Measurements from ENCODE around the gene P2RX3. TPM values are rescaled to one million over a fixed set of nuclear protein-coding genes. Genes with fewer than 3 reads are reported as not detected.

Gene P2RX3
- total and polyA plus RNA-seq, 2 donors (not counting 1 experiment from before 2014, with no cell fraction given), result not detected

GRCh38 chr11:57318178-57318577, 20.0 kb upstream of the P2RX3 start:
- Histone ChIP-seq H3K9ac (ENCODE audit: insufficient read depth, low read length) (no peak overlapping the region), H3K9me3 (ENCODE audit: control insufficient read depth, insufficient read depth, low read depth, low read length) (no peaks in the 10 kb centered on the region), H3K4me1 (ENCODE audit: control insufficient read depth, extremely low read depth, insufficient read depth, low read length) (peaks cover 43% of the 10 kb centered on the region), H3K36me3 (ENCODE audit: control insufficient read depth, insufficient read depth, low read length) (peaks cover 21% of the 10 kb centered on the region), H3K27me3 (ENCODE audit: control insufficient read depth, insufficient read depth, low read length) (no peaks in the 10 kb centered on the region), H4K20me1 (ENCODE audit: control insufficient read depth, extremely low read depth, insufficient read depth, low read length) (no peaks in the 10 kb centered on the region), H3K4me3 (replicated peaks in 1 of 4; ENCODE audit: control extremely low read depth in 1 of 4, insufficient read depth in 1 of 4, low read depth in 3 of 4, low read length in 4 of 4) (peak overlapping the region in 1 of 4 experiments; percentile 46), H3K4me2 (ENCODE audit: extremely low read depth, insufficient read depth, low read length) (peak overlapping the region; percentile 59), H3K79me2 (ENCODE audit: control insufficient read depth, insufficient read depth, low read length) (peaks cover 37% of the 10 kb centered on the region), H2AFZ (ENCODE audit: low read length) (no peak overlapping the region), H3K27ac (ENCODE audit: insufficient read depth, low read length) (no peak overlapping the region)
- peak; percentile 36 to 60 for DNase-seq (ENCODE audit: low read depth in 2 of 2)
- TF ChIP-seq EZH2 (IDR thresholded peaks at IDR 0.05; ENCODE audit: low read length, missing control alignments), result no peak
- TF ChIP-seq CTCF (conservative IDR thresholded peaks at IDR 0.05 in 1 of 2, IDR thresholded peaks at IDR 0.05 in 1 of 2; ENCODE audit: low read depth in 1 of 2, low read length in 2 of 2), result no peak

DNA sequence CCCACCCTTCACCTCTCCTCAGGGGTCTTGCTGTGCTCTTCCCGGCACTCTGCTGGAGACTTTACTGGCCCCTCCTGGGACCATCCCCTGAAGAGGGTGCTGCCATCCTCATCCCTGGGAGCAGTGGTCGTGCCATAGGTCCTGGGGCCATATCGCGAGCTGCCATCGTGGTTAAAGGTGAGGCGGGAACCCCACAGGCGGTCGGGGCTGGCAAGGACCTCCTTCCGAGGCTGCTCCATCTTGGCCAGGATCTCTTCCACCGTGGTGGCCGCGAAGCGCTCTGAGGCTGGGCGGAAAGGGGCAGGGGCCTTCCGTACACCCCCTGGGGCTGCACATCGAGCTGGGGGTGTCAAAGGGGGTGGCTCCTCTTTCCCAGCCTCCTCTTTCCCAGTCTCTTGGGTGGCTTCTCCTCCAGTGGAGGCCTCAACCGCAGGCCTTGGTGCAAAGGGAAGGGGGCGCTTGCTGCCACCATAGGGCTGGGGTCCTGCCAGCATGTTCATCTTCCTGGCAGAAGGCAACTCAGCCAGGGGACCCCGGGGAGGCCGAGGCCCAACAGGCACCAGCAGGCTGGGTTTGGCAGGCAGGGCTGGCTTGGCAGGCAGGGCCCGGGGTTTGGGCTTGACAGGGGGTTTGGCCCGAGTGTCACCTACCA, 18.0 kb upstream of the P2RX3 start:
- TF ChIP-seq EZH2 (IDR thresholded peaks at IDR 0.05; ENCODE audit: low read length, missing control alignments) (no peak), CTCF (conservative IDR thresholded peaks at IDR 0.05 in 1 of 2, IDR thresholded peaks at IDR 0.05 in 1 of 2; ENCODE audit: low read depth in 1 of 2, low read length in 2 of 2) (no peak)
- Histone ChIP-seq H3K27ac (ENCODE audit: insufficient read depth, low read length) (no peak overlapping the region), H4K20me1 (ENCODE audit: control insufficient read depth, extremely low read depth, insufficient read depth, low read length) (no peaks in the 10 kb centered on the region), H3K4me3 (replicated peaks in 1 of 4; ENCODE audit: control extremely low read depth in 1 of 4, insufficient read depth in 1 of 4, low read depth in 3 of 4, low read length in 4 of 4) (peak overlapping the region in 1 of 4 experiments; percentile 91), H3K9ac (ENCODE audit: insufficient read depth, low read length) (no peak overlapping the region), H3K4me1 (ENCODE audit: control insufficient read depth, extremely low read depth, insufficient read depth, low read length) (peaks cover 47% of the 10 kb centered on the region), H3K36me3 (ENCODE audit: control insufficient read depth, insufficient read depth, low read length) (peaks cover 19% of the 10 kb centered on the region), H3K79me2 (ENCODE audit: control insufficient read depth, insufficient read depth, low read length) (peaks cover 48% of the 10 kb centered on the region), H3K4me2 (ENCODE audit: extremely low read depth, insufficient read depth, low read length) (no peak overlapping the region), H3K9me3 (ENCODE audit: control insufficient read depth, insufficient read depth, low read depth, low read length) (no peaks in the 10 kb centered on the region), H2AFZ (ENCODE audit: low read length) (no peak overlapping the region), H3K27me3 (ENCODE audit: control insufficient read depth, insufficient read depth, low read length) (no peaks in the 10 kb centered on the region)
- DNase-seq (ENCODE audit: low read depth in 2 of 2), result no peak

DNA sequence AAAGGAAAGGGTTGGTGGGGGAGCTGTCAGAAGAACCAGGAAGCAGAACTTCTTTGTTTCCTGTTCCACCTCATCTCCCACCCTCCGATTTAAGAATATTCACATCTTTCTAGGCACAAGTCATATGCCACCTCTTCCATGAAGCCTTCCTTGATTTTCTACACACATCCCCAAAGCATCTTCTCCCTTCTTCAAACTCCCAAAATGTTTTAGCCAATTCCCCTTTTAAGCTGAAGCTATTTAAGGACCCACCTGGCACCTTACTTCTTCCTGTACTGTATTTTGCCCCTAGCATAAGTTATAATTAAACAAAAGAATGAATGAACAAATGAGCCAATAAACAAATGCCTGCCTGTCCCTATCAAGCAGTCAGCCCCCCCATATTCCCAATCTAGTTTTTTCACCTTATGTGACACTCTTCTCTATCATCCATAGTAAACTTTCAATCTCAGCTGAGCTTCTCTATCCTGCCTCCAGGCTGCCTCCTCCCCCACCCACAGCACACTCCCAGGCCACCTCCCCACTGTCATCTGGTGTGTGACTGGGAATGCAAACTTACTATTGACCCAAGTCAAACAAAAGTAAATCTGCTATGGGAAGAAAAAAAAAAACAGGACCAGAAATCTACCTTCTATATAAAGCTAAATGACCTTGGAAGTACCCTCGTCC, 17.3 kb upstream of the P2RX3 start:
- Histone ChIP-seq H4K20me1 (ENCODE audit: control insufficient read depth, extremely low read depth, insufficient read depth, low read length) (no peaks in the 10 kb centered on the region), H3K9ac (ENCODE audit: insufficient read depth, low read length) (no peak overlapping the region)

More for the DNA sequence above, 17.3 kb upstream of the P2RX3 start:
- Histone ChIP-seq H3K4me2 (ENCODE audit: extremely low read depth, insufficient read depth, low read length) (peak overlapping the region; percentile 80), H3K79me2 (ENCODE audit: control insufficient read depth, insufficient read depth, low read length) (peaks cover 48% of the 10 kb centered on the region), H3K27me3 (ENCODE audit: control insufficient read depth, insufficient read depth, low read length) (no peaks in the 10 kb centered on the region), H3K27ac (ENCODE audit: insufficient read depth, low read length) (peak overlapping the region; percentile 90), H3K4me3 (replicated peaks in 1 of 4; ENCODE audit: control extremely low read depth in 1 of 4, insufficient read depth in 1 of 4, low read depth in 3 of 4, low read length in 4 of 4) (peak overlapping the region; percentile 43 to 91 (median 66)), H3K9me3 (ENCODE audit: control insufficient read depth, insufficient read depth, low read depth, low read length) (no peaks in the 10 kb centered on the region), H3K4me1 (ENCODE audit: control insufficient read depth, extremely low read depth, insufficient read depth, low read length) (peaks cover 49% of the 10 kb centered on the region), H2AFZ (ENCODE audit: low read length) (no peak overlapping the region), H3K36me3 (ENCODE audit: control insufficient read depth, insufficient read depth, low read length) (peaks cover 19% of the 10 kb centered on the region)
- TF ChIP-seq CTCF (conservative IDR thresholded peaks at IDR 0.05 in 1 of 2, IDR thresholded peaks at IDR 0.05 in 1 of 2; ENCODE audit: low read depth in 1 of 2, low read length in 2 of 2) (no peak), EZH2 (IDR thresholded peaks at IDR 0.05; ENCODE audit: low read length, missing control alignments) (no peak)
- DNase-seq (ENCODE audit: low read depth in 2 of 2), result no peak

Data from fibroblast of lung (primary cell).